ENCODE data around the gene RNF212B. TPM values are rescaled to one million over a fixed set of nuclear protein-coding genes. Genes with fewer than 3 reads are reported as not detected.

Gene RNF212B
- total RNA-seq, 4 donors from 2014 or later: 0.59 TPM; not detected in 3

DNA sequence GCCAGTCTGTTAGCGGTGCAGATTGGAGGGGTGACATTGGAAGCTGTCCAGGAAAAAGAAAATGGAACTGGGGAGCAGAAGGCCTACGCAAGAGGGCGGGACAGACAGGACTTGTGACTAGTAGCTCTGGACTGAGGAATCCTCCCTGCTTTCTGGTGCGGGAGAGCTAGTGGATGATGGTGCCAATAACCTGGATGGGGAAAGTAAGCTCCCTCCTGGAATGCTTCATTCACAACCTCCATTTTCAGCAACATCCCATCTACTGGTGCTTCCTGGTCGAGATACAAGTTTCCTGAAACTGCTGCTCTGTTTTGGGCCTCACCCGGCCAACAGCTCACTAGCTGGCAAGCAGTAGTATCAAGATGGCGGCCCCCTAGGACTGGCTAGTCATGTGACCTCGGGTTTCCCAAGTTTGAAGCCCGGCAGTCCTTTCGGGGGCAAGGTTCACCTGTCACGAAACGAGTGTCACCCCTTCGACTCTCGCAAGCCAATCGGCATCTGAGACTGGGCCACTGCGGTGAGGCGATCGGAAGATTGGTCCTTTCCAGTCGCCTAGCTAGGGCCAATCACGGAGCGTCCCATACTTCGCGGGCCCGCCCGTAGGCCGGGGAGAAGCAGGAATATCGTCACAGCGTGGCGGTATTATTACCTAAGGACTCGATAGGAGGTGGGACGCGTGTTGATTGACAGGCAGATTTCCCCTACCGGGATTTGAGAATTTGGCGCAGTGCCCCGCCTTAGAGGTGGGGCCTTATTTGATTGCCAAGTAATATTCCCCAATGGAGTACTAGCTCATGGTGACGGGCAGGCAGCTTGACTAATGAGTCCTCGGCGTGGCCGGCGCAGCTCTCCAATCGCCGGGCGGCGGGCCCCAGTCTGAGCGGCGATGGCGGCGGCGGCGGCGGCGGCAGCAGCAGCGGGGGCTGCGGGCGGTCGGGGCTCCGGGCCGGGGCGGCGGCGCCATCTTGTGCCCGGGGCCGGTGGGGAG, 83.1 kb downstream of the RNF212B start, which contains the start of gene PABPN1:
TSS of gene PABPN1 (plus strand) at position 874 of the 988 bp plus-strand sequence. CDS start at position 887, 13 bp downstream.
- H3K4me3 ChIP-seq (ENCODE audit: low read depth, poor library complexity, severe bottlenecking): peak within 1 kb of the TSS; percentile 67
- DNase-seq (ENCODE audit: low spot score in 2 of 2): peak; percentile 100
- TF ChIP-seq, protein P1, sequence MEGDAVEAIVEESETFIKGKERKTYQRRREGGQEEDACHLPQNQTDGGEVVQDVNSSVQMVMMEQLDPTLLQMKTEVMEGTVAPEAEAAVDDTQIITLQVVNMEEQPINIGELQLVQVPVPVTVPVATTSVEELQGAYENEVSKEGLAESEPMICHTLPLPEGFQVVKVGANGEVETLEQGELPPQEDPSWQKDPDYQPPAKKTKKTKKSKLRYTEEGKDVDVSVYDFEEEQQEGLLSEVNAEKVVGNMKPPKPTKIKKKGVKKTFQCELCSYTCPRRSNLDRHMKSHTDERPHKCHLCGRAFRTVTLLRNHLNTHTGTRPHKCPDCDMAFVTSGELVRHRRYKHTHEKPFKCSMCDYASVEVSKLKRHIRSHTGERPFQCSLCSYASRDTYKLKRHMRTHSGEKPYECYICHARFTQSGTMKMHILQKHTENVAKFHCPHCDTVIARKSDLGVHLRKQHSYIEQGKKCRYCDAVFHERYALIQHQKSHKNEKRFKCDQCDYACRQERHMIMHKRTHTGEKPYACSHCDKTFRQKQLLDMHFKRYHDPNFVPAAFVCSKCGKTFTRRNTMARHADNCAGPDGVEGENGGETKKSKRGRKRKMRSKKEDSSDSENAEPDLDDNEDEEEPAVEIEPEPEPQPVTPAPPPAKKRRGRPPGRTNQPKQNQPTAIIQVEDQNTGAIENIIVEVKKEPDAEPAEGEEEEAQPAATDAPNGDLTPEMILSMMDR (IDR thresholded peaks at IDR 0.05): no peak
- no peak for TF ChIP-seq POLR2A (IDR thresholded peaks at IDR 0.05)
- WGBS, 2 donors: 4 to 5% methylated on average over 40 to 50 of the region's 63 CpGs
- intact Hi-C loops (cut with DNase I; ENCODE audit: low total_unique reads): loop anchor here (10.0 kb wide), 1 partner anchor 154 kb away; no protein-coding TSS in a partner anchor

DNA sequence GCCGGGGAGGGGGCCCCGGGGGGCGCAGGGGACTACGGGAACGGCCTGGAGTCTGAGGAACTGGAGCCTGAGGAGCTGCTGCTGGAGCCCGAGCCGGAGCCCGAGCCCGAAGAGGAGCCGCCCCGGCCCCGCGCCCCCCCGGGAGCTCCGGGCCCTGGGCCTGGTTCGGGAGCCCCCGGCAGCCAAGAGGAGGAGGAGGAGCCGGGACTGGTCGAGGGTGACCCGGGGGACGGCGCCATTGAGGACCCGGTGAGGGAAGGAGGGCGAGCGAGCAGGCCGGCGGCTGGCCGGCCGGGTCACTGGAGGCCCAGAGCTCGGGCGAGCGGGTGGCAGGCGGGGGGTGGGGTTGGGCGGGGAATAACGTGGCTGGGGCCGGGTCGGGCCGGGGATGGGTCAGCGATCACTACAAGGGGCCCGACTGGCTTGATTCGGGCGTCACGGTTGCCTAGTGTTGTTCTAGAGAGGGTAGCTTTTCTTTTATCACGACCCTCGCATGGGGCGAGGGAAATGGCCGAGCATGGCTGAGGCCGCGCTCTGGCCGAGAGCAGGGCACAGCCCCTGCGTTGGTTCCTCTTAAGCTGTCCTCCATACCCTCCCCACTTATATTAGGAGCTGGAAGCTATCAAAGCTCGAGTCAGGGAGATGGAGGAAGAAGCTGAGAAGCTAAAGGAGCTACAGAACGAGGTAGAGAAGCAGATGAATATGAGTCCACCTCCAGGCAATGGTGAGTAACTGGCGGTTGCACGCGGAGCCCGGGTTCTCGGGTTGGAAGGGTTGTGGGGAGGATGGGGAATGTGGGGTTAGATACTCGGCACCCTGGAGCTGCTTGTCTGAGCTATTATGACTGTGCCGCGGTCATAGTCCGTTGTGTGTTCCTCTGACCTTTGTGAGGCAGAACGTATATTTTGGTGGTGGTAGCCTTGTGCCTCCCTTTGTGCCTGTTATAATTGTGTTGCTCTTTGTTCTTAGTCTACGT, 84.1 kb downstream of the RNF212B start:
- peak; percentile 46 to 89 for DNase-seq (ENCODE audit: low spot score in 2 of 2)
- intact Hi-C loops (cut with DNase I; ENCODE audit: low total_unique reads): loop anchor here (10.0 kb wide), 1 partner anchor 153 kb away; no protein-coding TSS in a partner anchor
- H3K4me3 ChIP-seq (ENCODE audit: low read depth, poor library complexity, severe bottlenecking): peak overlapping the region; percentile 67
- 0 to 2% methylated on average over 33 to 47 of the region's 64 CpGs for whole genome bisulfite sequencing, 2 donors
- TF ChIP-seq POLR2A (IDR thresholded peaks at IDR 0.05): no peak
- TF ChIP-seq, protein P1 (IDR thresholded peaks at IDR 0.05): no peak

Other genes starting within 250 kb of the RNF212B start
- 10 to 100 TPM; 16.9 to 29.6 (median 23.2) TPM for gene C14orf93, start 227.8 kb upstream of the RNF212B start, total RNA-seq
- gene PSMB5, start 203.0 kb upstream of the RNF212B start, total RNA-seq: 100 to 1,000 TPM in 2 of 4 donors, 10 to 100 TPM in 2; 70.6 to 148 (median 116) TPM
- gene PSMB11, start 195.7 kb upstream of the RNF212B start, total RNA-seq: not detected
- 1 to 10 TPM; 3.0 to 4.9 (median 3.9) TPM for gene CDH24, start 180.4 kb upstream of the RNF212B start, total RNA-seq
- 10 to 100 TPM; 52.7 to 97.5 (median 79.8) TPM for gene ACIN1, start 142.8 kb upstream of the RNF212B start, total RNA-seq
- 10 to 100 TPM; 14.5 to 29.8 (median 19.7) TPM for gene C14orf119, start 142.4 kb upstream of the RNF212B start, total RNA-seq
- gene CIROP, start 132.9 kb upstream of the RNF212B start, total RNA-seq: not detected
- gene CEBPE, start 118.7 kb upstream of the RNF212B start, total RNA-seq: not detected
- gene SLC7A8, start 54.3 kb upstream of the RNF212B start, total RNA-seq: 10 to 100 TPM; 32.4 to 67.4 (median 42.9) TPM
- gene HOMEZ, start 48.2 kb downstream of the RNF212B start, total RNA-seq: 1 to 10 TPM; 5.3 to 9.7 (median 8.5) TPM
- 10 to 100 TPM in 1 of 4 donors, 1 to 10 TPM in 3; 7.9 to 14.4 (median 8.6) TPM for gene PPP1R3E, start 64.9 kb downstream of the RNF212B start, total RNA-seq
- gene BCL2L2, start 68.9 kb downstream of the RNF212B start, total RNA-seq: 10 to 100 TPM; 41.5 to 72.2 (median 68.3) TPM
- gene PABPN1, start 83.5 kb downstream of the RNF212B start, total RNA-seq: 10 to 100 TPM; 25.5 to 65.8 (median 39.9) TPM
- 10 to 100 TPM; 16.1 to 33.0 (median 17.9) TPM for gene SLC22A17, start 115.0 kb downstream of the RNF212B start, total RNA-seq
- gene EFS, start 127.2 kb downstream of the RNF212B start, total RNA-seq: 10 to 100 TPM; 38.7 to 73.2 (median 53.5) TPM
- gene IL25, start 134.9 kb downstream of the RNF212B start, total RNA-seq: not detected
- gene CMTM5, start 139.1 kb downstream of the RNF212B start, total RNA-seq: under 1 TPM in 2 of 4 donors, not detected in 2; 0.38 to 0.58 TPM
- gene MYH6, start 170.3 kb downstream of the RNF212B start, total RNA-seq: under 1 TPM in 1 of 4 donors, not detected in 3; 0.20 TPM
- under 1 TPM in 3 of 4 donors, not detected in 1; 0.06 to 0.13 (median 0.08) TPM for gene MYH7, start 197.7 kb downstream of the RNF212B start, total RNA-seq
- gene NGDN, start 231.8 kb downstream of the RNF212B start, total RNA-seq: 10 to 100 TPM; 34.0 to 41.7 (median 37.3) TPM

Data from lower leg skin (tissue), 4 donors.